Upper lobe of left lung (tissue), 6 donors: ENCODE data around the gene SYF2. TPM values are rescaled to one million over a fixed set of nuclear protein-coding genes. Genes with fewer than 3 reads are reported as not detected.
"Not testable (repeated sequence)": the region's sequence is repeated elsewhere in the genome, so short reads cannot be mapped to it uniquely, and the experiment has no call there.

Experiments
- ATAC-seq, 2 donors: fragments of 200-7000 bp; cut with Tn5 transposase; one replicate each; pipeline ENCODE4 v1.9.1; 2022; ENCODE audit warnings: mild to moderate bottlenecking in 2 of 2, moderate library complexity in 2 of 2; ENCODE audit not compliant: low FRiP score in 2 of 2
- DNase-seq, 2 donors: peaks; one replicate each; pipeline ENCODE4 v3.0.0-alpha.2; 2019 to 2020
- H3K27ac ChIP-seq, 4 donors: fragments of 200-600 bp; sonication (generic); one replicate each; pipeline ENCODE4 v1.5.1; 2016 to 2019
- H3K27me3 ChIP-seq, 4 donors: fragments of 200-600 bp; sonication (generic); one replicate each; pipeline ENCODE4 v1.5.1; 2017 to 2019
- H3K36me3 ChIP-seq, 4 donors: fragments of 200-600 bp; sonication (generic); one replicate each; pipeline ENCODE4 v1.5.1; 2016 to 2019
- H3K4me1 ChIP-seq, 4 donors: fragments of 200-600 bp; sonication (generic); one replicate each; pipeline ENCODE4 v1.5.1; 2018 to 2019
- H3K4me3 ChIP-seq, 4 donors: fragments of 200-600 bp; sonication (generic); one replicate each; pipeline ENCODE4 v1.5.1; 2017 to 2019; ENCODE audit warnings: mild to moderate bottlenecking in 2 of 4, moderate library complexity in 1 of 4
- H3K9me3 ChIP-seq, 4 donors: fragments of 200-600 bp; sonication (generic); one replicate each; pipeline ENCODE4 v1.5.1; 2018 to 2019
- CTCF ChIP-seq, 6 experiments: fragments of 450-650 bp in 4 of 6; fragments of 200-600 bp in 2 of 6; sonication (generic) in 2 of 6; IDR thresholded peaks; one replicate each; pipeline ENCODE4 v1.5.1; 2016 to 2019; ENCODE audit warnings: antibody characterized with exemption in 6 of 6
- EP300 ChIP-seq, 4 donors: sonication (generic); formaldehyde crosslinking; IDR thresholded peaks; one replicate each; pipeline ENCODE4 v1.5.1; 2017; ENCODE audit warnings: antibody characterized with exemption in 4 of 4, control low read depth in 2 of 4
- POLR2A ChIP-seq, 4 donors: fragments of 450-650 bp; IDR thresholded peaks; one replicate each; pipeline ENCODE4 v1.5.1; 2016 to 2017; ENCODE audit warnings: antibody characterized with exemption in 4 of 4, mild to moderate bottlenecking in 2 of 4
- POLR2AphosphoS5 ChIP-seq, 2 donors: sonication (generic); formaldehyde crosslinking; IDR thresholded peaks; one replicate each; pipeline ENCODE4 v1.5.1; 2017; ENCODE audit warnings: antibody characterized with exemption in 2 of 2
- WGBS, 2 donors: methylation state at CpG; one replicate each; pipeline ENCODE4 v1.1.5; 2017 to 2018; 5-methylcytosine and 5-hydroxymethylcytosine counted together
- total RNA-seq, 6 donors: library from RNA; depleted of rRNA in 4 of 6; stranded (reverse); fragments of >200 nt in 4 of 6; gene quantifications; one replicate each; pipeline versions ENCODE4 v1.1.0 to v1.2.1, GENCODE V29; 2016 to 2021
- donor health status: DM: no; HTN: no; CAD: no; lungs with moderate emphysema.
- donor health status: DM: no; HTN: yes; CAD: no; lungs with severe emphysema.

The SYF2 gene
- total RNA-seq, 6 donors from 2014 or later = 21.9 to 66.5 (median 39.5) TPM

GRCh38 chr1:25239681-25240541 is 7.6 kb upstream of the SYF2 start:
- Histone ChIP-seq H3K9me3 (no peaks in the 10 kb centered on the region), H3K27ac (peak overlapping the region; percentile 80 to 96 (median 94)), H3K4me1 (peaks cover 28 to 81% (median 49%) of the 10 kb centered on the region in 4 donors), H3K36me3 (peaks cover 25 to 45% (median 41%) of the 10 kb centered on the region in 4 donors), H3K27me3 (no peaks in the 10 kb centered on the region), H3K4me3 (peak overlapping the region; percentile 3 to 59 (median 50))
- peak; percentile 94 to 96 for DNase-seq
- WGBS, 2 donors = 1% methylated on average over 32 to 41 of the region's 41 CpGs
- TF ChIP-seq POLR2A (IDR thresholded peaks at IDR 0.05) (peak in 3 of 4 donors; percentile 19 to 62 (median 53)), CTCF (IDR thresholded peaks at IDR 0.05) (peak; percentile 59 to 89 (median 78)), EP300 (IDR thresholded peaks at IDR 0.05) (no peak), POLR2AphosphoS5 (IDR thresholded peaks at IDR 0.05) (peak; percentile 73 to 76)
- peak; percentile 96 for ATAC-seq

GRCh38 chr1:25238046-25238445 is 5.7 kb upstream of the SYF2 start:
- Histone ChIP-seq H3K27ac (peak overlapping the region in 2 of 4 donors; percentile 1 to 8), H3K36me3 (peaks cover 6 to 26% (median 22%) of the 10 kb centered on the region in 4 donors), H3K9me3 (no peaks in the 10 kb centered on the region), H3K4me1 (peaks cover 16 to 84% (median 47%) of the 10 kb centered on the region in 4 donors), H3K4me3 (no peak overlapping the region), H3K27me3 (no peaks in the 10 kb centered on the region)
- 93 to 94% methylated on average over 11 of the region's 11 CpGs for WGBS, 2 donors
- DNase-seq = no peak
- ATAC-seq = no peak
- TF ChIP-seq POLR2A (IDR thresholded peaks at IDR 0.05) (no peak), EP300 (IDR thresholded peaks at IDR 0.05) (no peak), POLR2AphosphoS5 (IDR thresholded peaks at IDR 0.05) (no peak), CTCF (IDR thresholded peaks at IDR 0.05) (no peak)

- not testable (repeated sequence) for H3K9me3 ChIP-seq, H3K27me3 ChIP-seq, ATAC-seq, H3K4me3 ChIP-seq, H3K36me3 ChIP-seq, DNase-seq
- whole genome bisulfite sequencing, 2 donors = 95 to 97% methylated on average over 7 of the region's 7 CpGs
- peaks cover 17 to 77% (median 51%) of the 10 kb centered on the region in 4 donors for H3K4me1 ChIP-seq
- peak overlapping the region in 1 of 4 donors; percentile 48 for H3K27ac ChIP-seq
Measured at GRCh38 chr1:25236261-25236660, 4.0 kb upstream of the SYF2 start.

- H3K27me3 ChIP-seq, ATAC-seq, H3K4me3 ChIP-seq, H3K9me3 ChIP-seq, H3K36me3 ChIP-seq, H3K27ac ChIP-seq, DNase-seq: not testable (repeated sequence)
- peaks cover 13 to 72% (median 44%) of the 10 kb centered on the region in 4 donors for H3K4me1 ChIP-seq
- 97 to 99% methylated on average over 10 of the region's 10 CpGs for WGBS, 2 donors
Measured at GRCh38 chr1:25235411-25235810, 3.1 kb upstream of the SYF2 start.

GRCh38 chr1:25232866-25233784 is 823 bp upstream of the SYF2 start:
- Histone ChIP-seq H3K27ac (peak overlapping the region; percentile 90 to 97 (median 94)), H3K9me3 (no peaks in the 10 kb centered on the region), H3K27me3 (no peaks in the 10 kb centered on the region), H3K4me1 (peaks cover 7 to 52% (median 33%) of the 10 kb centered on the region in 4 donors), H3K36me3 (peaks cover 6 to 29% (median 20%) of the 10 kb centered on the region in 4 donors), H3K4me3 (peak overlapping the region; percentile 62 to 97 (median 88))
- TF ChIP-seq POLR2A (IDR thresholded peaks at IDR 0.05) = no peak
- TF ChIP-seq POLR2AphosphoS5 (IDR thresholded peaks at IDR 0.05) = peak; percentile 41 to 80
- no peak for TF ChIP-seq CTCF (IDR thresholded peaks at IDR 0.05)
- peak in 1 of 4 donors; percentile 25 for TF ChIP-seq EP300 (IDR thresholded peaks at IDR 0.05)
- DNase-seq = peak in 1 of 2 donors; percentile 96
- 23% methylated on average over 13 of the region's 13 CpGs for WGBS, 2 donors
- ATAC-seq = peak; percentile 96
